Thymus (tissue), 11 donors: ENCODE data around the gene PERM1. TPM values are rescaled to one million over a fixed set of nuclear protein-coding genes. Genes with fewer than 3 reads are reported as not detected.
A peak's percentile ranks its signal among the peaks of the same experiment; 100 is the strongest.
"Not testable (repeated sequence)": the region's sequence is repeated elsewhere in the genome, so short reads cannot be mapped to it uniquely, and the experiment has no call there.

ENCODE experiments used
- DNase-seq, 9 donors: peaks; one replicate each; pipeline ENCODE4 v3.0.0-alpha.2; 2013; ENCODE audit warnings: low spot score in 9 of 9, low read depth in 6 of 9, missing footprints in 1 of 9
- H3K27ac ChIP-seq, 2 donors: one replicate each; pipeline ENCODE4 v1.5.1; 2013; ENCODE audit warnings: control low read depth in 1 of 2, low read depth in 1 of 2, low read length in 1 of 2, mild to moderate bottlenecking in 1 of 2, moderate library complexity in 1 of 2
- H3K27me3 ChIP-seq, 2 donors: one replicate each; pipeline ENCODE4 v1.5.1; 2013; ENCODE audit warnings: low read length in 1 of 2; ENCODE audit not compliant: control insufficient read depth in 2 of 2, insufficient read depth in 1 of 2
- H3K36me3 ChIP-seq, 2 donors: one replicate each; pipeline ENCODE4 v1.5.1; 2013; ENCODE audit warnings: low read length in 1 of 2, mild to moderate bottlenecking in 1 of 2, moderate library complexity in 1 of 2; ENCODE audit not compliant: control insufficient read depth in 2 of 2, insufficient read depth in 2 of 2
- H3K4me1 ChIP-seq, 2 donors: one replicate each; pipeline ENCODE4 v1.5.1; 2013; ENCODE audit warnings: low read length in 2 of 2; ENCODE audit not compliant: control insufficient read depth in 2 of 2, insufficient read depth in 2 of 2
- H3K4me3 ChIP-seq, 2 donors: one replicate each; pipeline ENCODE4 v1.5.1; 2013; ENCODE audit warnings: low read length in 2 of 2, control low read depth in 1 of 2, mild to moderate bottlenecking in 1 of 2
- H3K9me3 ChIP-seq, 2 donors: one replicate each; pipeline ENCODE4 v1.5.1; 2013; ENCODE audit warnings: low read length in 1 of 2, mild to moderate bottlenecking in 1 of 2; ENCODE audit not compliant: control insufficient read depth in 2 of 2, insufficient read depth in 1 of 2
- WGBS: extraction: QIAGEN DNeasy Blood & Tissue Kit; methylation state at CpG from one replicate; pipeline ENCODE4 v1.1.7; 2013; 5-methylcytosine and 5-hydroxymethylcytosine counted together
- polyA plus RNA-seq: library from polyadenylated mRNA; stranded (reverse); fragments of 200-250 nt; gene quantifications from one replicate; pipeline ENCODE4 v1.2.3, GENCODE V29; 2013
- total RNA-seq: library from RNA; stranded (reverse); fragments of 120-200 nt; gene quantifications from one replicate; pipeline ENCODE4 v1.2.4, GENCODE V29; 2013
- donor health status: healthy.

Gene PERM1
- total and polyA plus RNA-seq, 2 donors = 0.05 to 0.59 TPM

- 80% methylated on average over 15 of the region's 15 CpGs for WGBS
Observed at GRCh38 chr1:993379-993995, 11.6 kb upstream of the PERM1 start.

GRCh38 chr1:992362-992761 lies 10.5 kb upstream of the PERM1 start:
- H3K4me3 ChIP-seq = no peak overlapping the region
- H3K4me1 ChIP-seq = peaks cover 3 to 18% of the 10 kb centered on the region in 2 donors
- no peaks in the 10 kb centered on the region for H3K36me3 ChIP-seq
- H3K9me3 ChIP-seq = peaks cover 3 to 31% of the 10 kb centered on the region in 2 donors
- DNase-seq = no peak
- H3K27me3 ChIP-seq = peaks cover 5 to 24% of the 10 kb centered on the region in 2 donors
- 95% methylated on average over 7 of the region's 7 CpGs for WGBS
- H3K27ac ChIP-seq = no peak overlapping the region

More at GRCh38 chr1:993379-993995, 11.6 kb upstream of the PERM1 start:
- Histone ChIP-seq H3K36me3 (peaks cover 0 to 4% of the 10 kb centered on the region in 2 donors), H3K4me1 (peaks cover 8 to 30% of the 10 kb centered on the region in 2 donors), H3K9me3 (peaks cover 3 to 31% of the 10 kb centered on the region in 2 donors), H3K27me3 (peaks cover 15 to 35% of the 10 kb centered on the region in 2 donors), H3K27ac (no peak overlapping the region), H3K4me3 (no peak overlapping the region)
- no peak for DNase-seq

- Histone ChIP-seq H3K27ac (no peak overlapping the region), H3K4me1 (peaks cover 3 to 14% of the 10 kb centered on the region in 2 donors), H3K9me3 (peaks cover 3 to 29% of the 10 kb centered on the region in 2 donors), H3K36me3 (no peaks in the 10 kb centered on the region), H3K4me3 (no peak overlapping the region), H3K27me3 (peaks cover 3 to 19% of the 10 kb centered on the region in 2 donors)
- DNase-seq = no peak
- 97% methylated on average over 10 of the region's 10 CpGs for WGBS
Observed at GRCh38 chr1:991895-992294, 10.0 kb upstream of the PERM1 start.

DNA sequence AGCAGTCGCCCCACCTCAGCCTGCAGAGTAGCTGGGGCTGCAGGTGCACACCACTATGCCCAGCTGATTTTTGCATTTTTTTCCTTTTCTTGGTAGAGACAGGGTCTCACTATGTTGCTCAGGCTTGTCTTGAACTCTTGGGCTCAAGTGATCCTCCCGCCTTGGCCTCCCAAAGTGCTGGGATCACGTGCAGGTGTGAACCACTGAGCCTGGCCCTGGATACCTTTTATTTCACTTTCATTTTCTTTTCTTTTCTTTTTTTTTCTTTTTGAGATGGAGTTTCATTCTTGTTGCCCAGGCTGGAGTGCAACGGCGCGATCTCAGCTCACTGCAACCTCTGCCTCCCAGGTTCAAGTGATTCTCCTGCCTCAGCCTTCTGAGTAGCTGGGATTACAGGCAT lies 9.4 kb upstream of the PERM1 start:
- 93% methylated on average over 6 of the region's 6 CpGs for WGBS
- H3K27ac ChIP-seq, H3K36me3 ChIP-seq, H3K4me3 ChIP-seq, H3K4me1 ChIP-seq, DNase-seq: not testable (repeated sequence)
- Histone ChIP-seq H3K27me3 (peaks cover 3 to 17% of the 10 kb centered on the region in 2 donors), H3K9me3 (peaks cover 3 to 27% of the 10 kb centered on the region in 2 donors)

DNA sequence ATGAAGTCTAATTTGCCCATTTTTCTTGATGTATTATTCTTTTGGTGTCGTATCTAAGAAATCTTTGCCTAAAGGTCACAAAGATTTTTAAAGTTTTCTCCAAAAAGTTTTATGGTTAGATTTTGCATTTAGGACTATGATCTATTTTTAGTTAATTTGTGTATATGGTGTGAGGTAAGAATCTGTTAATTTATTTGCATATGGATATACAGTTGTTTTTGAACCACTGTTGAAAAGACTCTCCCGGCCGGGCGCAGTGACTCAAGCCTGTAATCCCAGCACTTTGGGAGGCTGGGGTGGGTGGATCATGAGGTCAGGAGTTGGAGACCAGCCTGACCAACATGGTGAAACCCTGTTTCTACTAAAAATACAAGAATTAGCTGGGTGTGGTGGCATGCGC lies 6.2 kb upstream of the PERM1 start:
- 92% methylated on average over 5 of the region's 5 CpGs for WGBS
- peaks cover 0 to 20% of the 10 kb centered on the region in 2 donors for H3K27me3 ChIP-seq
- DNase-seq, H3K27ac ChIP-seq, H3K4me1 ChIP-seq, H3K4me3 ChIP-seq, H3K36me3 ChIP-seq: not testable (repeated sequence)
- peaks cover 0 to 19% of the 10 kb centered on the region in 2 donors for H3K9me3 ChIP-seq

- WGBS = 82% methylated on average over 13 of the region's 13 CpGs
- Histone ChIP-seq H3K4me1 (peaks cover 0 to 2% of the 10 kb centered on the region in 2 donors), H3K9me3 (peaks cover 0 to 4% of the 10 kb centered on the region in 2 donors), H3K4me3 (no peak overlapping the region), H3K27ac (no peak overlapping the region), H3K27me3 (peaks cover 0 to 44% of the 10 kb centered on the region in 2 donors), H3K36me3 (no peaks in the 10 kb centered on the region)
- no peak for DNase-seq
Observed at GRCh38 chr1:985126-985525, 3.2 kb upstream of the PERM1 start.

DNA sequence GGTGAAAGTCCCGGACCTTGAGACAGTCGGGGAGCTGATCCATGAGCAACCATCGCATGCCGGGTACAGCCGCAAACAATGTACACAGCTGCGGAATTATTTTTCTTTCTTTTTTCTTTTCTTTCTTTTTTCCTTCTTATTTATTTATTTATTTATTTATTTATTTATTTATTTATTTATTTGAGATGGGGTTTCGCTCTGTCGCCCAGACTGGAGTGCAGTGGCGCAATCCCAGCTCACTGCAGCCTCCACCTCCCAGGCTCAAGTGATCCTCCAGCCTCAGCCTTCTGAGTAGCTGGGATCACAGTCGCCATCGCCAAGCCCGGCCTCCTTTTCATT lies 2.6 kb upstream of the PERM1 start:
- no peak overlapping the region for H3K4me3 ChIP-seq
- no peak for DNase-seq
- no peaks in the 10 kb centered on the region for H3K36me3 ChIP-seq
- 67% methylated on average over 12 of the region's 12 CpGs for WGBS
- H3K27me3 ChIP-seq = peaks cover 0 to 45% of the 10 kb centered on the region in 2 donors
- H3K4me1 ChIP-seq = peaks cover 0 to 2% of the 10 kb centered on the region in 2 donors
- no peak overlapping the region for H3K27ac ChIP-seq
- H3K9me3 ChIP-seq = peaks cover 0 to under 1% of the 10 kb centered on the region in 2 donors

DNA sequence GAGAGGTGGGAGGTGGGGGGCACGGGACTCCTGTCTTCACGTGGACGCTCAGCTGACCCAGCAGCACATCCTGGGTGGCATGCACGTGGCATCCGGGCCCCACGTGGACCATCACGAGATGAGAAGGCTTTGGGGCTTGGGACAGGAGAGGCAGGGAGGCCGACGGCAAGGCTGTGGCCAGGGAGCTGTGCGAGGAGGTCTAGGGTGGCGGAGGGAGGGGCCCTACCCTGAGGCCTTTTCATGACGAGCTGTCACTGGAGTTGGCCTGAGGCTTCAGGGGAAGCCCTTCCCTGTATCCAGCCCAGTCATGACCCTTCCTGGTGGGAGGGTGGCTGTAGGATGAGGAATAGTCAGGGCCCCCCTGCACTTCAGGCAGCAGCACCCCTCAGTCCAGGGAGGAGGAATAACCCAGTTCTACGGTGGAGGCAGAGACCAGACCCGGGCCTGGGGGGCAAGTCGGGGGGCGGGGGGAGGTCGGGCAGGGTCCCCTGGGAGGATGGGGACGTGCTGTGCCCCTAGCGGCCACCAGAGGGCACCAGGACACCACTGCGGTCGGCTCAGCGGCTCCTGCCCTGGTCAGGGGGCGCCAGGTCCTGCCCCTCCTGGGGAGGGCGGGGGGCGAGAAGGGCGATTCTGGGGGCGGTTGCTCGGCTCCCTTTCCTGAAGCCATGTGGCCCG lies 2.0 kb upstream of the PERM1 start:
- peaks cover 0 to 45% of the 10 kb centered on the region in 2 donors for H3K27me3 ChIP-seq
- H3K9me3 ChIP-seq = peaks cover 0 to 2% of the 10 kb centered on the region in 2 donors
- H3K4me3 ChIP-seq = no peak overlapping the region
- H3K27ac ChIP-seq = no peak overlapping the region
- H3K36me3 ChIP-seq = no peaks in the 10 kb centered on the region
- DNase-seq = peak in 2 of 9 donors; percentile 40 to 51
- peaks cover 0 to 2% of the 10 kb centered on the region in 2 donors for H3K4me1 ChIP-seq
- WGBS = 22% methylated on average over 29 of the region's 29 CpGs

DNA sequence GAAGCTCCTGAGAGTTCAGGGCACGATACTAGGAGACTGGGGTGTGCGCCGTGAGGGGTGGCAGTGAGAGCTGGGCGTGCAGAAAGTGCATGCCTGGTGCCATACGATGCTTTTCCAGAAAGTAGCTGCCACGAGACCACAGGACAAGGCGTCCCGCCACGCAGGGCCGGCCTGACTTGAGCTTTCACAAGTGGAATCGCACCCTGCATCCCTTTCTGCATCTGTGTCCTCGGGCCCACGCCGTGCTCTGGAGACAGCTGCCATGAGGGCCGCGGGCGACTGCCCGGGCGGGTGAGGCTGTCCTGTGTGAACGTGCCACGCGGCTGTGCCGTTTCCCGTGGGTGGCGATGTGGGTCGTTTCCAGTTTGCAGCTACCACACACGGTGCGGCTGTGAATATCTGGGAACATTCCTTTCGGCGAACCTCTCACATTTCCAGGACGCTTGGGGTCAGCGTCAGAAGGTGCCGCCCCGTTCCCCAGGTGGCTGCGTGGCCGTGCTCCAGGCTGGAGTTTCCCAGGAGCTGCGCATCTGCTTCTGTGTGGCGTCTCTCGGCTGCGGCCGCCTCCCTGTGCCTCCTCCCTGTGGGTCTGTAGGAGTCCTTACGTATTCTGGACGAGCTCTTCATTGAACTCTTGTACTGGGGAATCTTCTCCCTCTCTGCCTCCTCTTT lies 1.0 kb upstream of the PERM1 start:
- no peak overlapping the region for H3K27ac ChIP-seq
- no peaks in the 10 kb centered on the region for H3K36me3 ChIP-seq
- no peak for DNase-seq
- H3K27me3 ChIP-seq = peaks cover 0 to 45% of the 10 kb centered on the region in 2 donors
- H3K9me3 ChIP-seq = peaks cover 0 to 11% of the 10 kb centered on the region in 2 donors
- 86% methylated on average over 43 of the region's 43 CpGs for WGBS
- no peak overlapping the region for H3K4me3 ChIP-seq
- H3K4me1 ChIP-seq = peaks cover 0 to 2% of the 10 kb centered on the region in 2 donors
